NB4 (cell line): Measurements from ENCODE around the gene ST6GALNAC3.

Experiments used
- DNase-seq: peaks from one replicate; pipeline ENCODE4 v3.0.0; 2010; ENCODE audit warnings: low read depth
- H3K4me3 ChIP-seq: one replicate; pipeline ENCODE4 v1.5.1; 2011; ENCODE audit warnings: mild to moderate bottlenecking, low read depth, low read length, moderate library complexity
- CTCF ChIP-seq: IDR thresholded peaks from one replicate; pipeline ENCODE4 v1.5.1; 2012; ENCODE audit warnings: low read depth, low read length
- MYC ChIP-seq: IDR thresholded peaks from 2 replicates; pipeline ENCODE4 v1.6.1; 2011; ENCODE audit warnings: low read depth, low read length
- POLR2A ChIP-seq: IDR thresholded peaks from 2 replicates; pipeline ENCODE4 v1.6.1; 2011; ENCODE audit warnings: mild to moderate bottlenecking; ENCODE audit not compliant: insufficient read length; ENCODE audit errors: extremely low read depth
- TF ChIP-seq, protein P1 (sequence below): IDR thresholded peaks from 2 replicates; pipeline ENCODE4 v1.6.1; 2011; ENCODE audit warnings: low read depth, low read length

ST6GALNAC3 gene

GRCh38 chr1:76142771-76143540 is 68.4 kb downstream of the ST6GALNAC3 start:
- TF ChIP-seq POLR2A (no peak), MYC (no peak), CTCF (no peak)
- TF ChIP-seq, protein P1, sequence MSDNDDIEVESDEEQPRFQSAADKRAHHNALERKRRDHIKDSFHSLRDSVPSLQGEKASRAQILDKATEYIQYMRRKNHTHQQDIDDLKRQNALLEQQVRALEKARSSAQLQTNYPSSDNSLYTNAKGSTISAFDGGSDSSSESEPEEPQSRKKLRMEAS, result no peak
- H3K4me3 ChIP-seq, result no peak overlapping the region
- no peak for DNase-seq

DNA sequence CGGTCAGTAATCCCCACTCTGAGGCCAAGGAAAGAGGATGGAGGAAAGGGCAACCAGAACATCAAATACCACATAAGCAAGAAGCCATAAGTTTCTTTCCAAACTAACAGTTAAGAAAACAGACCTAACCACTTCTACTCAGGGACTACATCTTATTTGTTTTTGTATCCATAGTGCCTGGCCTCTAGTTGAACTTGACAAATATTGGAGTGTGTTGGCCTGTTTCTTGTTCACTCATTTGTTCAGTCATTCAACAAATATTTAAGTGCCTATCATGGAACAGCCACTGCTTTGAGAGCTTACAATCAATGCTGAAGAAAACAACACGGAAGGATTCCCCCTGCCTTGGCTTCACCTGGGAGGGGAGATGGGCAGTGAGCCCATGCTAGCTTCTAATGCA is 69.7 kb downstream of the ST6GALNAC3 start:
- no peak overlapping the region for H3K4me3 ChIP-seq
- DNase-seq, result no peak
- no peak for TF ChIP-seq CTCF
- TF ChIP-seq, protein P1, result no peak
- TF ChIP-seq MYC, result no peak
- TF ChIP-seq POLR2A, result no peak

- H3K4me3 ChIP-seq, result no peak overlapping the region
- DNase-seq, result no peak
- TF ChIP-seq POLR2A (no peak), CTCF (no peak), MYC (no peak)
- TF ChIP-seq, protein P1, result no peak
These were observed 70.8 kb downstream of the ST6GALNAC3 start for GRCh38 chr1:76145332-76145731.

- TF ChIP-seq CTCF (no peak), POLR2A (no peak), MYC (no peak)
- TF ChIP-seq, protein P1, result no peak
- no peak for DNase-seq
- H3K4me3 ChIP-seq, result no peak overlapping the region
These were observed 71.6 kb downstream of the ST6GALNAC3 start for GRCh38 chr1:76146184-76146583.

- H3K4me3 ChIP-seq, result no peak overlapping the region
- TF ChIP-seq POLR2A, result no peak
- no peak for TF ChIP-seq MYC
- TF ChIP-seq, protein P1, result no peak
- no peak for DNase-seq
These were observed 73.4 kb downstream of the ST6GALNAC3 start for GRCh38 chr1:76147917-76148316.

DNA sequence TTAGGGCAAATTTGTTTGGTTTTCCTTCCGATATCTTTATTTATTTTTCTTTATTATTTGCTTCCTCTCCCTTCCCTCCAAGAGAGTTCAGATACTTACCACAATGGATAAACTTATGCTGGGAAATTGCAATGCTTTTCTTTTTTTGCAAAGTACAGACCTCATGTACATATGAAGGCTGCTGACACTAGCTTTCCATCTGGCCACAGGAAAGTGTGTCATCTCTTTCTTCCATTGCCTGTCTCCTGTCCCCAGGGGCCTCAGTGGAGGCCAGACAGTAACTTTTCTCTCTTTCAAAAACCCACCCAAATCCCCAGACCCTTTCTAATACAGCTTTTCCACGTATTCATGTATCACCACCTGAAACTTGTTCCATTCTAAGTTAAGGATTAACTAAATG is 73.9 kb downstream of the ST6GALNAC3 start:
- TF ChIP-seq MYC (no peak), POLR2A (no peak), CTCF (no peak)
- TF ChIP-seq, protein P1, result no peak
- H3K4me3 ChIP-seq, result no peak overlapping the region
- no peak for DNase-seq
